ENCODE results near the gene PKN3.

DNA sequence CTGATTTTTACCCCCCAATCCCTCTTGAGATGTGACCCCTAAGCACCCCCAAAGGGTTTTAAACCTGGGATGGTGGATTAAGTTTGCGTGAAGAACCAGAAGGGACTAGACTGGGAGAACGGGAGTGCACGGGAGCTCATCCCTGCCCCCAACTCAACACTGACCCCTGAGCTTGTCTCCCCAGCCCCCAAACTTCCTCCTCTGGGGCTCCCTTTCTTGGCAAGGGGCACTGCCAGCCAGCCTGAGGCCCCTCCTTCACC lies 18.3 kb upstream of the PKN3 start:
- TF ChIP-seq POLR2AphosphoS5 (IDR thresholded peaks at IDR 0.05) (no peak), RAD21 (conservative IDR thresholded peaks at IDR 0.05) (no peak), EZH2 (IDR thresholded peaks at IDR 0.05; ENCODE audit: borderline replicate concordance, insufficient read depth, low read length, poor library complexity, severe bottlenecking) (no peak), SMC3 (conservative IDR thresholded peaks at IDR 0.05; ENCODE audit: poor library complexity) (no peak), TAF1 (IDR thresholded peaks at IDR 0.05; ENCODE audit: low read depth) (no peak)
- TF ChIP-seq, protein P1, sequence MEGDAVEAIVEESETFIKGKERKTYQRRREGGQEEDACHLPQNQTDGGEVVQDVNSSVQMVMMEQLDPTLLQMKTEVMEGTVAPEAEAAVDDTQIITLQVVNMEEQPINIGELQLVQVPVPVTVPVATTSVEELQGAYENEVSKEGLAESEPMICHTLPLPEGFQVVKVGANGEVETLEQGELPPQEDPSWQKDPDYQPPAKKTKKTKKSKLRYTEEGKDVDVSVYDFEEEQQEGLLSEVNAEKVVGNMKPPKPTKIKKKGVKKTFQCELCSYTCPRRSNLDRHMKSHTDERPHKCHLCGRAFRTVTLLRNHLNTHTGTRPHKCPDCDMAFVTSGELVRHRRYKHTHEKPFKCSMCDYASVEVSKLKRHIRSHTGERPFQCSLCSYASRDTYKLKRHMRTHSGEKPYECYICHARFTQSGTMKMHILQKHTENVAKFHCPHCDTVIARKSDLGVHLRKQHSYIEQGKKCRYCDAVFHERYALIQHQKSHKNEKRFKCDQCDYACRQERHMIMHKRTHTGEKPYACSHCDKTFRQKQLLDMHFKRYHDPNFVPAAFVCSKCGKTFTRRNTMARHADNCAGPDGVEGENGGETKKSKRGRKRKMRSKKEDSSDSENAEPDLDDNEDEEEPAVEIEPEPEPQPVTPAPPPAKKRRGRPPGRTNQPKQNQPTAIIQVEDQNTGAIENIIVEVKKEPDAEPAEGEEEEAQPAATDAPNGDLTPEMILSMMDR (IDR thresholded peaks at IDR 0.05; ENCODE audit: poor library complexity, severe bottlenecking) = no peak
- TF ChIP-seq, protein P2, sequence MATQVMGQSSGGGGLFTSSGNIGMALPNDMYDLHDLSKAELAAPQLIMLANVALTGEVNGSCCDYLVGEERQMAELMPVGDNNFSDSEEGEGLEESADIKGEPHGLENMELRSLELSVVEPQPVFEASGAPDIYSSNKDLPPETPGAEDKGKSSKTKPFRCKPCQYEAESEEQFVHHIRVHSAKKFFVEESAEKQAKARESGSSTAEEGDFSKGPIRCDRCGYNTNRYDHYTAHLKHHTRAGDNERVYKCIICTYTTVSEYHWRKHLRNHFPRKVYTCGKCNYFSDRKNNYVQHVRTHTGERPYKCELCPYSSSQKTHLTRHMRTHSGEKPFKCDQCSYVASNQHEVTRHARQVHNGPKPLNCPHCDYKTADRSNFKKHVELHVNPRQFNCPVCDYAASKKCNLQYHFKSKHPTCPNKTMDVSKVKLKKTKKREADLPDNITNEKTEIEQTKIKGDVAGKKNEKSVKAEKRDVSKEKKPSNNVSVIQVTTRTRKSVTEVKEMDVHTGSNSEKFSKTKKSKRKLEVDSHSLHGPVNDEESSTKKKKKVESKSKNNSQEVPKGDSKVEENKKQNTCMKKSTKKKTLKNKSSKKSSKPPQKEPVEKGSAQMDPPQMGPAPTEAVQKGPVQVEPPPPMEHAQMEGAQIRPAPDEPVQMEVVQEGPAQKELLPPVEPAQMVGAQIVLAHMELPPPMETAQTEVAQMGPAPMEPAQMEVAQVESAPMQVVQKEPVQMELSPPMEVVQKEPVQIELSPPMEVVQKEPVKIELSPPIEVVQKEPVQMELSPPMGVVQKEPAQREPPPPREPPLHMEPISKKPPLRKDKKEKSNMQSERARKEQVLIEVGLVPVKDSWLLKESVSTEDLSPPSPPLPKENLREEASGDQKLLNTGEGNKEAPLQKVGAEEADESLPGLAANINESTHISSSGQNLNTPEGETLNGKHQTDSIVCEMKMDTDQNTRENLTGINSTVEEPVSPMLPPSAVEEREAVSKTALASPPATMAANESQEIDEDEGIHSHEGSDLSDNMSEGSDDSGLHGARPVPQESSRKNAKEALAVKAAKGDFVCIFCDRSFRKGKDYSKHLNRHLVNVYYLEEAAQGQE (IDR thresholded peaks at IDR 0.05; ENCODE audit: borderline replicate concordance) = no peak
